GM23338 (cell line): ENCODE results near the gene DPP10.

Source experiments
- CREB1 ChIP-seq: fragments of 250-450 bp; sonication (Bioruptor Pico); IDR thresholded peaks from 2 replicates; pipeline ENCODE4 v1.5.0; 2020; ENCODE audit warnings: low read depth, mild to moderate bottlenecking, moderate library complexity
- ETS1 ChIP-seq: IDR thresholded peaks from 2 replicates; pipeline ENCODE4 v1.6.1; 2016; ENCODE audit warnings: antibody characterized with exemption
- EZH2 ChIP-seq: fragments of 200-600 bp; sonication (generic); IDR thresholded peaks from one replicate; pipeline ENCODE4 v1.8.0; 2017; ENCODE audit warnings: antibody characterized with exemption, mild to moderate bottlenecking, low read depth; ENCODE audit not compliant: unreplicated experiment
- EZH2phosphoT487 ChIP-seq: fragments of 200-600 bp; sonication (generic); IDR thresholded peaks from one replicate; pipeline ENCODE4 v1.8.1; 2018; ENCODE audit warnings: antibody characterized with exemption; ENCODE audit not compliant: unreplicated experiment
- JUNB ChIP-seq: IDR thresholded peaks from one replicate; pipeline ENCODE4 v1.6.1; 2016; ENCODE audit warnings: antibody characterized with exemption; ENCODE audit not compliant: unreplicated experiment
- NANOG ChIP-seq: IDR thresholded peaks from 2 replicates; pipeline ENCODE4 v1.6.1; 2016; ENCODE audit warnings: antibody characterized with exemption, borderline replicate concordance
- POLR2AphosphoS5 ChIP-seq: IDR thresholded peaks from 2 replicates; pipeline ENCODE4 v1.6.1; 2016; ENCODE audit warnings: antibody characterized with exemption, low read depth
- REST ChIP-seq: IDR thresholded peaks from one replicate; pipeline ENCODE4 v1.6.1; 2018; ENCODE audit warnings: antibody characterized with exemption; ENCODE audit not compliant: unreplicated experiment
- STAT1 ChIP-seq: IDR thresholded peaks from one replicate; pipeline ENCODE4 v1.6.1; 2016; ENCODE audit warnings: antibody characterized with exemption; ENCODE audit not compliant: unreplicated experiment
- ZNF114 ChIP-seq: fragments of 250-450 bp; sonication (Bioruptor Pico); IDR thresholded peaks from 2 replicates; pipeline ENCODE4 v1.5.0; 2020; ENCODE audit warnings: mild to moderate bottlenecking, moderate library complexity
- ZNF331 ChIP-seq: fragments of 250-450 bp; sonication (Bioruptor Pico); IDR thresholded peaks from 2 replicates; pipeline ENCODE4 v1.5.0; 2020; ENCODE audit warnings: low read depth, mild to moderate bottlenecking, moderate library complexity
- TF ChIP-seq, protein P1 (sequence below), 2 experiments: fragments of 200-600 bp in 1 of 2; sonication (generic) in 1 of 2; conservative IDR thresholded peaks; 2 replicates each; pipeline versions ENCODE4 v1.5.1 to v1.6.1; 2016 to 2017; ENCODE audit warnings: antibody characterized with exemption in 2 of 2, low read depth in 2 of 2, mild to moderate bottlenecking in 2 of 2, moderate library complexity in 1 of 2
- TF ChIP-seq, protein P2 (sequence below): fragments of 250-450 bp; sonication (Bioruptor Pico); IDR thresholded peaks from 2 replicates; pipeline ENCODE4 v1.5.0; 2020; ENCODE audit warnings: mild to moderate bottlenecking, moderate library complexity

- TF ChIP-seq EZH2 (no peak), ZNF331 (CRISPR knock-in tag) (no peak), POLR2AphosphoS5 (no peak), JUNB (no peak), EZH2phosphoT487 (no peak), ETS1 (no peak), NANOG (no peak), CREB1 (CRISPR knock-in tag) (no peak), REST (no peak), ZNF114 (CRISPR knock-in tag) (no peak), STAT1 (no peak)
- TF ChIP-seq, protein P1, sequence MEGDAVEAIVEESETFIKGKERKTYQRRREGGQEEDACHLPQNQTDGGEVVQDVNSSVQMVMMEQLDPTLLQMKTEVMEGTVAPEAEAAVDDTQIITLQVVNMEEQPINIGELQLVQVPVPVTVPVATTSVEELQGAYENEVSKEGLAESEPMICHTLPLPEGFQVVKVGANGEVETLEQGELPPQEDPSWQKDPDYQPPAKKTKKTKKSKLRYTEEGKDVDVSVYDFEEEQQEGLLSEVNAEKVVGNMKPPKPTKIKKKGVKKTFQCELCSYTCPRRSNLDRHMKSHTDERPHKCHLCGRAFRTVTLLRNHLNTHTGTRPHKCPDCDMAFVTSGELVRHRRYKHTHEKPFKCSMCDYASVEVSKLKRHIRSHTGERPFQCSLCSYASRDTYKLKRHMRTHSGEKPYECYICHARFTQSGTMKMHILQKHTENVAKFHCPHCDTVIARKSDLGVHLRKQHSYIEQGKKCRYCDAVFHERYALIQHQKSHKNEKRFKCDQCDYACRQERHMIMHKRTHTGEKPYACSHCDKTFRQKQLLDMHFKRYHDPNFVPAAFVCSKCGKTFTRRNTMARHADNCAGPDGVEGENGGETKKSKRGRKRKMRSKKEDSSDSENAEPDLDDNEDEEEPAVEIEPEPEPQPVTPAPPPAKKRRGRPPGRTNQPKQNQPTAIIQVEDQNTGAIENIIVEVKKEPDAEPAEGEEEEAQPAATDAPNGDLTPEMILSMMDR (conservative IDR thresholded peaks at IDR 0.05; ENCODE audit: low read depth in 2 of 2), result no peak
- TF ChIP-seq, protein P2, sequence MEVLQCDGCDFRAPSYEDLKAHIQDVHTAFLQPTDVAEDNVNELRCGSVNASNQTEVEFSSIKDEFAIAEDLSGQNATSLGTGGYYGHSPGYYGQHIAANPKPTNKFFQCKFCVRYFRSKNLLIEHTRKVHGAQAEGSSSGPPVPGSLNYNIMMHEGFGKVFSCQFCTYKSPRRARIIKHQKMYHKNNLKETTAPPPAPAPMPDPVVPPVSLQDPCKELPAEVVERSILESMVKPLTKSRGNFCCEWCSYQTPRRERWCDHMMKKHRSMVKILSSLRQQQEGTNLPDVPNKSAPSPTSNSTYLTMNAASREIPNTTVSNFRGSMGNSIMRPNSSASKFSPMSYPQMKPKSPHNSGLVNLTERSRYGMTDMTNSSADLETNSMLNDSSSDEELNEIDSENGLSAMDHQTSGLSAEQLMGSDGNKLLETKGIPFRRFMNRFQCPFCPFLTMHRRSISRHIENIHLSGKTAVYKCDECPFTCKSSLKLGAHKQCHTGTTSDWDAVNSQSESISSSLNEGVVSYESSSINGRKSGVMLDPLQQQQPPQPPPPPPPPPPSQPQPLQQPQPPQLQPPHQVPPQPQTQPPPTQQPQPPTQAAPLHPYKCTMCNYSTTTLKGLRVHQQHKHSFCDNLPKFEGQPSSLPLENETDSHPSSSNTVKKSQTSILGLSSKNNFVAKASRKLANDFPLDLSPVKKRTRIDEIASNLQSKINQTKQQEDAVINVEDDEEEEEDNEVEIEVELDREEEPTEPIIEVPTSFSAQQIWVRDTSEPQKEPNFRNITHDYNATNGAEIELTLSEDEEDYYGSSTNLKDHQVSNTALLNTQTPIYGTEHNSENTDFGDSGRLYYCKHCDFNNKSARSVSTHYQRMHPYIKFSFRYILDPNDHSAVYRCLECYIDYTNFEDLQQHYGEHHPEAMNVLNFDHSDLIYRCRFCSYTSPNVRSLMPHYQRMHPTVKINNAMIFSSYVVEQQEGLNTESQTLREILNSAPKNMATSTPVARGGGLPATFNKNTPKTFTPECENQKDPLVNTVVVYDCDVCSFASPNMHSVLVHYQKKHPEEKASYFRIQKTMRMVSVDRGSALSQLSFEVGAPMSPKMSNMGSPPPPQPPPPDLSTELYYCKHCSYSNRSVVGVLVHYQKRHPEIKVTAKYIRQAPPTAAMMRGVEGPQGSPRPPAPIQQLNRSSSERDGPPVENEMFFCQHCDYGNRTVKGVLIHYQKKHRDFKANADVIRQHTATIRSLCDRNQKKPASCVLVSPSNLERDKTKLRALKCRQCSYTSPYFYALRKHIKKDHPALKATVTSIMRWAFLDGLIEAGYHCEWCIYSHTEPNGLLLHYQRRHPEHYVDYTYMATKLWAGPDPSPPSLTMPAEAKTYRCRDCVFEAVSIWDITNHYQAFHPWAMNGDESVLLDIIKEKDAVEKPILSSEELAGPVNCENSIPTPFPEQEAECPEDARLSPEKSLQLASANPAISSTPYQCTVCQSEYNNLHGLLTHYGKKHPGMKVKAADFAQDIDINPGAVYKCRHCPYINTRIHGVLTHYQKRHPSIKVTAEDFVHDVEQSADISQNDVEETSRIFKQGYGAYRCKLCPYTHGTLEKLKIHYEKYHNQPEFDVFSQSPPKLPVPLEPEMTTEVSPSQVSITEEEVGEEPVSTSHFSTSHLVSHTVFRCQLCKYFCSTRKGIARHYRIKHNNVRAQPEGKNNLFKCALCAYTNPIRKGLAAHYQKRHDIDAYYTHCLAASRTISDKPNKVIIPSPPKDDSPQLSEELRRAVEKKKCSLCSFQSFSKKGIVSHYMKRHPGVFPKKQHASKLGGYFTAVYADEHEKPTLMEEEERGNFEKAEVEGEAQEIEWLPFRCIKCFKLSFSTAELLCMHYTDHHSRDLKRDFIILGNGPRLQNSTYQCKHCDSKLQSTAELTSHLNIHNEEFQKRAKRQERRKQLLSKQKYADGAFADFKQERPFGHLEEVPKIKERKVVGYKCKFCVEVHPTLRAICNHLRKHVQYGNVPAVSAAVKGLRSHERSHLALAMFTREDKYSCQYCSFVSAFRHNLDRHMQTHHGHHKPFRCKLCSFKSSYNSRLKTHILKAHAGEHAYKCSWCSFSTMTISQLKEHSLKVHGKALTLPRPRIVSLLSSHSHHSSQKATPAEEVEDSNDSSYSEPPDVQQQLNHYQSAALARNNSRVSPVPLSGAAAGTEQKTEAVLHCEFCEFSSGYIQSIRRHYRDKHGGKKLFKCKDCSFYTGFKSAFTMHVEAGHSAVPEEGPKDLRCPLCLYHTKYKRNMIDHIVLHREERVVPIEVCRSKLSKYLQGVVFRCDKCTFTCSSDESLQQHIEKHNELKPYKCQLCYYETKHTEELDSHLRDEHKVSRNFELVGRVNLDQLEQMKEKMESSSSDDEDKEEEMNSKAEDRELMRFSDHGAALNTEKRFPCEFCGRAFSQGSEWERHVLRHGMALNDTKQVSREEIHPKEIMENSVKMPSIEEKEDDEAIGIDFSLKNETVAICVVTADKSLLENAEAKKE (CRISPR knock-in tag), result no peak
Observed at GRCh38 chr2:115369400-115369799, 927.0 kb downstream of the DPP10 start.
